IPS-11a (cell line): ENCODE results near the gene ZNF574.
"Not testable (repeated sequence)": the region's sequence is repeated elsewhere in the genome, so short reads cannot be mapped to it uniquely, and the experiment has no call there.

Source experiments
- H3K4me3 ChIP-seq: one replicate; pipeline ENCODE4 v1.5.1; 2013; ENCODE audit warnings: low read depth, low read length, control low read depth

ZNF574 gene, protein sequence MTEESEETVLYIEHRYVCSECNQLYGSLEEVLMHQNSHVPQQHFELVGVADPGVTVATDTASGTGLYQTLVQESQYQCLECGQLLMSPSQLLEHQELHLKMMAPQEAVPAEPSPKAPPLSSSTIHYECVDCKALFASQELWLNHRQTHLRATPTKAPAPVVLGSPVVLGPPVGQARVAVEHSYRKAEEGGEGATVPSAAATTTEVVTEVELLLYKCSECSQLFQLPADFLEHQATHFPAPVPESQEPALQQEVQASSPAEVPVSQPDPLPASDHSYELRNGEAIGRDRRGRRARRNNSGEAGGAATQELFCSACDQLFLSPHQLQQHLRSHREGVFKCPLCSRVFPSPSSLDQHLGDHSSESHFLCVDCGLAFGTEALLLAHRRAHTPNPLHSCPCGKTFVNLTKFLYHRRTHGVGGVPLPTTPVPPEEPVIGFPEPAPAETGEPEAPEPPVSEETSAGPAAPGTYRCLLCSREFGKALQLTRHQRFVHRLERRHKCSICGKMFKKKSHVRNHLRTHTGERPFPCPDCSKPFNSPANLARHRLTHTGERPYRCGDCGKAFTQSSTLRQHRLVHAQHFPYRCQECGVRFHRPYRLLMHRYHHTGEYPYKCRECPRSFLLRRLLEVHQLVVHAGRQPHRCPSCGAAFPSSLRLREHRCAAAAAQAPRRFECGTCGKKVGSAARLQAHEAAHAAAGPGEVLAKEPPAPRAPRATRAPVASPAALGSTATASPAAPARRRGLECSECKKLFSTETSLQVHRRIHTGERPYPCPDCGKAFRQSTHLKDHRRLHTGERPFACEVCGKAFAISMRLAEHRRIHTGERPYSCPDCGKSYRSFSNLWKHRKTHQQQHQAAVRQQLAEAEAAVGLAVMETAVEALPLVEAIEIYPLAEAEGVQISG

GRCh38 chr19:42075616-42076379 is at the start of gene ZNF574:
ZNF574 (plus strand) TSS chr19:42076166; CDS start chr19:42078607, 2,441 bp downstream.
- H3K4me3 ChIP-seq: peak within 1 kb of the TSS; percentile 75

DNA sequence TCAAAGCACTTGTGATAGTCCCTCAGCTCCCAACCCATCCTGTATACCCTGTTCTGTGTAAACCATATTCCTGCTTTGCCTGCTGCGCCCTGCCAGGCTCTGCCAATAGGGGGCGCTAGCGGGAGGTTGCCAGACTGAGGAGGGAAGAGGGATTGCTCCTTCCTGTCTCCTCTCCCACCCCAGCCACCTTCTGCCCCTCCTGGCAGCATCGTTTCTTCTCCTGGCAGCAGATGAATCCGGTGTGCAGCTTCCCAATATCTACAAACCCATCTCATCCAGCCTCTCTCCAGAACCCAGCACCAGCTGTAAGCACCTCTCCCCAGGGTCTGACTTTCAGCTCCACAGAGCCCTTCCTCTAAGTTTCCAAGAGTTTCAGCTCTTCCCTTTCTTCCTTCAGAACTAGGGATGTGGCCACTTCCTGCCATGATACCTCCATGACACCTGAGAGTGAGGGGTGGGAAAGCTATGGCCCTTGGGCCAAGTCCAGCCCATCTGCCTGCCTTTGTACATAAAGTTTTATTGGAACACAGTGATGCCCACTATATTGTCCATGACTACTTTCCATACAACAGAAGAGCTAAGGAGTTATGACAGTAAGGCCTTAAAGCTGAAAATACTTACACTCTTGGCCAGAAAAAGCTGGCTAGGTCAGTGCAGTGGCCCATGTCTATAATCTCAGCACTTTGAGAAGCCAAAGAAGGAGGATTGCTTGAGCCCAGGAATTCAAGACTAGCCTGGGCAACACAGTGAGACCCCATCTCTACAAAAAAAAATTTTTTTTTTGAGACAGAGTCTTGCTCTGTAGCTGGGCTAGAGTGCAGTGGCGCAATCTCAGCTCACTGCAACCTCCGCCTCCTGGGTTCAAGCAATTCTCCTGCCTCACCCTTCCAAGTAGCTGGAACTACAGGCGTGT is 47.4 kb upstream of the ZNF574 start:
- H3K4me3 ChIP-seq: no peak overlapping the region

DNA sequence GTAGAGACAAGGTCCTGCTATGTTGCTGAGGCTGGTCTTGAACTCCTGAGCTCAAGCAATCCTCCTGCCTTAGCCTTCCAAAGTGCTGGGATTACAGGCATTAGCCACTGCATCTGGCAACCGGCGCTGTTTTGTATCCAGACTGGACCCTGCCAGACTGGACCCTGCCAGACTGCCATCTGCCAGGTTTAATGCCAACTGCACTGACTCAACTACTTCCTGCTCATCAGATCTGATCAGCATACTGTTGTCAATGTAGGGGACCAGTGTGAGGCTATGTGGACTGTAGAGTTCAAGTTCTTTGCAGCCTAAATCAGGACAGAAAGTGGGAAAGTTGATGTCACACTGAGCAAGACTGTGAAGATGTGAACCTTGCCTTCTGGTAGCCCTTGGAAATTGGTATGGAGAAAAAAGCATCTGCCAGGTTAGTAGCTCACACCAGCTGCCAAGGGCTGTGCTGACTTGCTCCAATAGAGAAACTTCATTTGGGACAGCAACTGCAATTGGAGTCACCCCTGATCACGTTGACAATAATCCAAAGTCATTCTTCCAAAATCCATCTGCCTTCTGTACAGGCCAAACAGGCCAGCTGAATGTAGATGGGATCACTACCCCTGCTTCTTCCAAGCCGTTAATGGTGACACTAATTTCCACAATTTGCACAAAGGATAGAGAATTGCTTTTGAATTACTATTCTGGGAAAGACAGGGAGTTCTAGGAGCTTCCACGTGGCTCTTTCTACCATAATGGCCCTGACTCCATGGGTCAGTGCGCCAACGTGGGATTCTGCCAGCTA is 45.1 kb upstream of the ZNF574 start:
- no peak overlapping the region for H3K4me3 ChIP-seq

- H3K4me3 ChIP-seq: no peak overlapping the region
Observed at GRCh38 chr19:42032431-42032830, 43.5 kb upstream of the ZNF574 start.

DNA sequence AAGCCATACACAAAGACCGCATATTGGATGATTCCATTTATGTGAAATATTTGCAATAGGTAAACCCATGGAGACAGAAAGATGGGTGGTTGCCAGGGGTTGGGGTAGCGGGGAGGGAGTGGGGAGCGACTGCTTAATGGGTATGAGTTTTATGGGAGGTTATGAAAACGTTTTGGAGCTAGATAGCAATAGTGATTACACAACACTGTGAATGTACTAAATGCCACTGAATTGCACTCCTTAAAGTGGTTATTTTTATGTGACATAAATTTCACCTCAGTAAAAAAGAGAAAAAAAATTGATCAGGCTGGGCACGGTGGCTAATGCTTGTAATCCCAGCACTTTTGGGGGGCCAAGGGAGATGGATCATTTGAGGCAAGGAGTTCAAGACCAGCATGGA is 42.6 kb upstream of the ZNF574 start:
- no peak overlapping the region for H3K4me3 ChIP-seq

DNA sequence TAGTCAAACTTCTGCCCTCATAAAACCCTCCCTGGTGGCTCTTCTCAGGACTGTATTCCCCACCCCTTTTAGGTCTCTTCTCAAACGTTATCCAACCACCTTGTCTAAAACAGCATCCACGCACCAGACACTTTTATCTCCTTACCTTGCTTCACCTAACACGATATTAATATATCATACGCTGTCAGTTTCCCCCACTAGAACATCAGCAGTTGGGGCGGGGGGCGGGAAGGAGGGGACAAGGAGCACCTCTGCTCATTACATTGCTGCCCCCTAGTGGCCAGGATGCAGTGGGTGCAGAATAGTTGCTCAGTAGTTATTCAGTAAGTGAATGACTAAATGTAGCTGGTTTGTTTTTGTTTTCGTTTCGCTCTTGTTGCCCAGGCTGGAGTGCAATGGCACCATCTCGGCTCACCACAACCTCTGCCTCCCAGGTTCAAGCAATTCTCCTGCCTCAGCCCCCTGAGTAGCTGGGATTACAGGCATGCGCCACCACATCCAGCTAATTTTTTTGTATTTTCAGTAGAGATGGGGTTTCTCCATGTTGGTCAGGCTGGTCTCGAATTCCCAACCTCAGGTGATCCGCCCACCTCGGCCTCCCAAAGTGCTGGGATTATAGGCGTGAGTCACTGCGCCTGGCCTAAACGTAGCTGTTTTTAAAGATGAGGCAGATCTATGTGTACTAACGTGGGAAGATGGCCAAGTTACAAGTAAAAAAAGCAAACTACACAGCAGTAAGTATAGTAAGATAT is 41.1 kb upstream of the ZNF574 start:
- H3K4me3 ChIP-seq: not testable (repeated sequence)

DNA sequence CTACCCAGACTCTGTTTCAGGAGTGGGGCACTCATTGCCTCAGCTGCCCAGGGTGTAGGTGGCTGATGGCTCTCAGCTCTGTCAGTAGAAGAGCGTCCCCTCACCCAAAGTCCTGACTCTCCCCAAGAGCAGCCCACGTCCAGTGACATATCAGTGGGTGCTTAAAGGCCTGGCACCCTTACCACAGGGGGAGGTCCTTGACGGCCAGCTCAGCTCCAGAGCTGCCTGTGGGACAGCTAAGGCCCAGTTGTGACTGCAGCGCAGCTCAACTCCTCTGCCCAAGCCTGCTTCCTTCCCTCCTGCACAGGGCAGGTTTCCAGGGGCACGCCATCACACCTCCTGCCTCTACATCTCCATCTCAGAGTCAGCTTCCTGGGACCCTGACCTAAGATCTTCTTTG is 38.3 kb upstream of the ZNF574 start:
- H3K4me3 ChIP-seq: no peak overlapping the region

- no peak overlapping the region for H3K4me3 ChIP-seq
Observed at GRCh38 chr19:42038666-42039065, 37.3 kb upstream of the ZNF574 start.

GRCh38 chr19:42040031-42040430 is 35.9 kb upstream of the ZNF574 start:
- H3K4me3 ChIP-seq: no peak overlapping the region

DNA sequence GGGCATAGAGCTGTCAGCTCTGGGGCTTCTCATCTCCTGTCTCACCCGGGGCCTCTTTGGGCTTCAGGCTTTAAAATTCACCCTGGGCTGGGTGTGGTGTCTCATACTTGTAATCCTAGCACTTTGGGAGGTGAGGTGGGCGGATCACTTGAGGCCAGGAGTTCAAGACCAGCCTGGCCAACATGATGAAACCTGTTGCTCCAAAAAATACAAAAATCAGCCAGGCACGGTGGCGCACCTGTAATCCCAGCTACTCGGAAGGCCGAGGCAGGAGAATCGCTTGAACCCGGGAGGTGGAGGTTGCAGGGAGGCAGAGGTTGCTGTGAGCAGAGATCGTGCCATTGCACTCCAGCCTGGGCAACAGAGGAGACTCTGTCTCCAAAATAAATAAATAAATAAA is 35.5 kb upstream of the ZNF574 start:
- H3K4me3 ChIP-seq: not testable (repeated sequence)

GRCh38 chr19:42042455-42043170 is 33.4 kb upstream of the ZNF574 start:
- no peak overlapping the region for H3K4me3 ChIP-seq

GRCh38 chr19:42045575-42045974 is 30.4 kb upstream of the ZNF574 start:
- no peak overlapping the region for H3K4me3 ChIP-seq

- H3K4me3 ChIP-seq: no peak overlapping the region
Observed at GRCh38 chr19:42048992-42049391, 27.0 kb upstream of the ZNF574 start.

GRCh38 chr19:42051166-42052115 is 24.5 kb upstream of the ZNF574 start:
- no peak overlapping the region for H3K4me3 ChIP-seq

- H3K4me3 ChIP-seq: no peak overlapping the region
Observed at GRCh38 chr19:42052241-42052863, 23.6 kb upstream of the ZNF574 start.
